ENCODE results near the gene ROMO1. TPM values are rescaled to one million over a fixed set of nuclear protein-coding genes. Genes with fewer than 3 reads are reported as not detected.
"Not testable (repeated sequence)": the region's sequence is repeated elsewhere in the genome, so short reads cannot be mapped to it uniquely, and the experiment has no call there.

Gene ROMO1
- total RNA-seq, 1 donor from 2014 or later = 128 TPM

- Mint-ChIP-seq H3K36me3 (ENCODE audit: low read depth) (peaks cover 51% of the 10 kb centered on the region), H3K27ac (ENCODE audit: unreplicated experiment) (no peak overlapping the region), H3K9me3 (ENCODE audit: low read depth) (no peaks in the 10 kb centered on the region), H3K4me3 (ENCODE audit: unreplicated experiment) (no peak overlapping the region), H3K4me1 (ENCODE audit: low read depth) (peaks cover 22% of the 10 kb centered on the region), H3K27me3 (ENCODE audit: low read depth) (no peaks in the 10 kb centered on the region)
- DNase-seq (ENCODE audit: low spot score) = no peak
- no peak for TF ChIP-seq CTCF (IDR thresholded peaks at IDR 0.05)
These were observed 9.3 kb downstream of the ROMO1 start for GRCh38 chr20:35708502-35708901.

- no peak for TF ChIP-seq CTCF (IDR thresholded peaks at IDR 0.05)
- no peak for DNase-seq (ENCODE audit: low spot score)
- no peaks in the 10 kb centered on the region for H3K9me3 Mint-ChIP-seq (ENCODE audit: low read depth)
- no peak overlapping the region for H3K4me3 Mint-ChIP-seq (ENCODE audit: unreplicated experiment)
- peak overlapping the region; percentile 66 for H3K27ac Mint-ChIP-seq (ENCODE audit: unreplicated experiment)
- H3K36me3 Mint-ChIP-seq (ENCODE audit: low read depth) = peaks cover 47% of the 10 kb centered on the region
- H3K27me3 Mint-ChIP-seq (ENCODE audit: low read depth) = no peaks in the 10 kb centered on the region
- peaks cover 18% of the 10 kb centered on the region for H3K4me1 Mint-ChIP-seq (ENCODE audit: low read depth)
These were observed 10.1 kb downstream of the ROMO1 start for GRCh38 chr20:35709259-35709658.

- TF ChIP-seq CTCF (IDR thresholded peaks at IDR 0.05) = no peak
- Mint-ChIP-seq H3K27ac (ENCODE audit: unreplicated experiment) (peak overlapping the region; percentile 27), H3K9me3 (ENCODE audit: low read depth) (no peaks in the 10 kb centered on the region), H3K27me3 (ENCODE audit: low read depth) (no peaks in the 10 kb centered on the region), H3K4me1 (ENCODE audit: low read depth) (peaks cover 18% of the 10 kb centered on the region), H3K4me3 (ENCODE audit: unreplicated experiment) (no peak overlapping the region), H3K36me3 (ENCODE audit: low read depth) (peaks cover 43% of the 10 kb centered on the region)
- DNase-seq (ENCODE audit: low spot score) = no peak
These were observed 10.8 kb downstream of the ROMO1 start for GRCh38 chr20:35710039-35710438.

- Mint-ChIP-seq H3K9me3 (ENCODE audit: low read depth) (no peaks in the 10 kb centered on the region), H3K27ac (ENCODE audit: unreplicated experiment) (peak overlapping the region; percentile 51), H3K36me3 (ENCODE audit: low read depth) (peaks cover 43% of the 10 kb centered on the region), H3K4me3 (ENCODE audit: unreplicated experiment) (no peak overlapping the region), H3K4me1 (ENCODE audit: low read depth) (peaks cover 18% of the 10 kb centered on the region), H3K27me3 (ENCODE audit: low read depth) (no peaks in the 10 kb centered on the region)
- no peak for TF ChIP-seq CTCF (IDR thresholded peaks at IDR 0.05)
- no peak for DNase-seq (ENCODE audit: low spot score)
These were observed 11.8 kb downstream of the ROMO1 start for GRCh38 chr20:35710884-35711587.

- Mint-ChIP-seq H3K4me1 (ENCODE audit: low read depth) (peaks cover 18% of the 10 kb centered on the region), H3K27ac (ENCODE audit: unreplicated experiment) (peak overlapping the region; percentile 57), H3K9me3 (ENCODE audit: low read depth) (no peaks in the 10 kb centered on the region), H3K36me3 (ENCODE audit: low read depth) (peaks cover 43% of the 10 kb centered on the region), H3K27me3 (ENCODE audit: low read depth) (no peaks in the 10 kb centered on the region), H3K4me3 (ENCODE audit: unreplicated experiment) (no peak overlapping the region)
- no peak for TF ChIP-seq CTCF (IDR thresholded peaks at IDR 0.05)
- DNase-seq (ENCODE audit: low spot score) = no peak
These were observed 12.5 kb downstream of the ROMO1 start for GRCh38 chr20:35711588-35712209.

- not testable (repeated sequence) for H3K27me3 Mint-ChIP-seq (ENCODE audit: low read depth); H3K9me3 Mint-ChIP-seq (ENCODE audit: low read depth); H3K27ac Mint-ChIP-seq (ENCODE audit: unreplicated experiment); DNase-seq (ENCODE audit: low spot score); H3K4me3 Mint-ChIP-seq (ENCODE audit: unreplicated experiment)
- Mint-ChIP-seq H3K4me1 (ENCODE audit: low read depth) (peaks cover 20% of the 10 kb centered on the region), H3K36me3 (ENCODE audit: low read depth) (peaks cover 46% of the 10 kb centered on the region)
These were observed 13.9 kb downstream of the ROMO1 start for GRCh38 chr20:35713120-35713519.
